GM12872 (cell line): ENCODE measurements around the gene SLC23A2.

Experiments used
- TF ChIP-seq, protein P1 (sequence below): IDR thresholded peaks from 3 replicates; pipeline ENCODE4 v1.5.1; 2011; ENCODE audit warnings: low read depth, mild to moderate bottlenecking, low read length, moderate library complexity; ENCODE audit not compliant: insufficient read depth

SLC23A2 gene

DNA sequence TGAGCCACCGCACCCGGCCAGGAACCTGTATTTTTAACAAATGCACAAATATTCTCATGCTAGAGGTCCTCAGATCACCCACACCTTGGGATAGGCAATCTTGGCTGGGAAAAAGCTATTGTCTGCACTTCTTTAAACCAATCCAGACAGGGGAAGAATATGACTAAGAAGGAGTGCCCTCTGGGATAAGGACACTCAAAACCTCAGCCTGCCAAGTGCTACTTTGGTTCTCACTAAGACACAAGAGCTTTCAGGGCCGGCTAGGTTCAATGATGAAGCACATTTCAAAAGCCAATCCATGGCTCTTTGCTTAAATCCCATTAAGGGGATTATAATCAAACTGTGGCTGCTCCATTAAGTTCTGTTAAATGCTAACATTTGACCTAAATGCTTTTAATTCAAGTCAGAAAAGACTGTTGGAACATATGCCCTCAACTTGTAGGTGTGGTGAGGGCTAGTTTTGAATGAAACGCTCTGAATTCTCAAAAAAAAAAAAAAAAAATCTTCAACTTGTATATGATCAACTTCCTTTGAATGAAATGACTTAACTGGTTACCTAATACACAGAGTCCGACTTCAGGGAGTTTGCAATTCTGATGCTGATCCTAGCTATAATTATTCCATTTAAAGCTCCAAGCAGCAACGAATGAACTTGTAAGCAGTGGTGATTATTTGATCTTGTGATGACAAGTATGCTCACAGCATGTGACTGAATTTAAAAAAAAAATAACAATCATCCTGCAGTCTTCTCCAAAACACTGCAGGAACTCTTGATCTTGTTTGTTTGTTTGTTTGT is 56.6 kb downstream of the SLC23A2 start:
- TF ChIP-seq, protein P1, sequence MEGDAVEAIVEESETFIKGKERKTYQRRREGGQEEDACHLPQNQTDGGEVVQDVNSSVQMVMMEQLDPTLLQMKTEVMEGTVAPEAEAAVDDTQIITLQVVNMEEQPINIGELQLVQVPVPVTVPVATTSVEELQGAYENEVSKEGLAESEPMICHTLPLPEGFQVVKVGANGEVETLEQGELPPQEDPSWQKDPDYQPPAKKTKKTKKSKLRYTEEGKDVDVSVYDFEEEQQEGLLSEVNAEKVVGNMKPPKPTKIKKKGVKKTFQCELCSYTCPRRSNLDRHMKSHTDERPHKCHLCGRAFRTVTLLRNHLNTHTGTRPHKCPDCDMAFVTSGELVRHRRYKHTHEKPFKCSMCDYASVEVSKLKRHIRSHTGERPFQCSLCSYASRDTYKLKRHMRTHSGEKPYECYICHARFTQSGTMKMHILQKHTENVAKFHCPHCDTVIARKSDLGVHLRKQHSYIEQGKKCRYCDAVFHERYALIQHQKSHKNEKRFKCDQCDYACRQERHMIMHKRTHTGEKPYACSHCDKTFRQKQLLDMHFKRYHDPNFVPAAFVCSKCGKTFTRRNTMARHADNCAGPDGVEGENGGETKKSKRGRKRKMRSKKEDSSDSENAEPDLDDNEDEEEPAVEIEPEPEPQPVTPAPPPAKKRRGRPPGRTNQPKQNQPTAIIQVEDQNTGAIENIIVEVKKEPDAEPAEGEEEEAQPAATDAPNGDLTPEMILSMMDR = no peak

DNA sequence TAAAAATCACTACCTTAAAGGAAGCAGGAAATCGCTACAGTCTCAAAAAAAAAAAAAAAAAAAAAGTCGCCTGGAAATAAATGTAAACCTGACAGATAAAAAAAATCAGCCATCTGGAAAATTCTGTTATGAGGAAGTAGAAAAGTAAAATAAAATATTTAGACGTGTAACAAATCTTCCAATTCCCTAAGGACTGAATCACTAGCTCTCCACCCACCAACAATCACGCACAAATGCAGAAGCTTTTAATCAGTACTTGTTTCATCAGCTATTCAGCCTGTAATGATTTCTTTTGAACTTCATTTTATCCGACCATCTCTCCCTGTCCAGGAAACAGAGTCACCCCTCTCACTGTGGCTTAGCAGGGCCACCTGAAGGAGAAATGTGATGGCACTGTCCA is 59.0 kb downstream of the SLC23A2 start:
- TF ChIP-seq, protein P1 = no peak

DNA sequence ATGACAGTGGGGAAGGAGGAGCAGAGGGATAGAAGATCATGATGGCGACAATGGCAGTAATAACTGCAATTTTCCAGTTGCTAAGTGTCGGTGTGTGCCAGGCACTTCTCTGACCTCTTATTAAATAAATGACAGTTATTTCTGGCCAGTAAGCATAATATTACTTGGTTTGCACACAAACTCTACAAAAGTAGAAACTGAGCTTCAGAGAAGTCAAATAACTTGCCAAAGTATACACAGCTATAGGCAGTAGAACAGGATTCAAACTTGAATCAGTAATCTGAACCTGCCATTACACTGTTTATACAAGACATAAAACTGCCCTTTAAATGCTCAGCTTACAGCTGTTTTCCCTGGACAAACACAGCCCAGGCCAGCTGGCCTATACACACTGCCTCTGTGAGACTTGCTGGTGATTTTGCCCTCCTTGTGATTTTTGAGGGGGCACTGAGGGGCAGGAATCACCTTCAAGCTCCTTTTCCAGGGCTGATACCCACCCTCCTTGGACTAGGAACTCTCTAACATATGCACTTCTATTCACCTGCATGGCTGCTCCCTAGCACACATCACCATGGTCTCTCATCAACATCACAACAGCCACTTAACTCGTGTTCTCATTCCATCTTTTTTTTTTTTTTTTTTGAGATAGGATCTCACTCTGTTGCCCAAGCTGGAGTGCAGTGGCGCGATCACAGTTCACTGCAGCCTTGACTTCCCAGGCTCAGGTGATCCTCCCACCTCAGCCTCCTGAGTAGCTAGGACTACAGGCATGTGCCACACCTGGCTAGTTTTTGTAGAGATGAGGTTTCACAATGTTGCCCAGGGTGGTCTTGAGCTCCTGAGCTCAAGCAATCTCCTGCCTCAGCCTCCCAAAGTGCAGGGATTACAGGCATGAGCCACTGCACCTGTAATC is 63.6 kb downstream of the SLC23A2 start:
- TF ChIP-seq, protein P1 = no peak

DNA sequence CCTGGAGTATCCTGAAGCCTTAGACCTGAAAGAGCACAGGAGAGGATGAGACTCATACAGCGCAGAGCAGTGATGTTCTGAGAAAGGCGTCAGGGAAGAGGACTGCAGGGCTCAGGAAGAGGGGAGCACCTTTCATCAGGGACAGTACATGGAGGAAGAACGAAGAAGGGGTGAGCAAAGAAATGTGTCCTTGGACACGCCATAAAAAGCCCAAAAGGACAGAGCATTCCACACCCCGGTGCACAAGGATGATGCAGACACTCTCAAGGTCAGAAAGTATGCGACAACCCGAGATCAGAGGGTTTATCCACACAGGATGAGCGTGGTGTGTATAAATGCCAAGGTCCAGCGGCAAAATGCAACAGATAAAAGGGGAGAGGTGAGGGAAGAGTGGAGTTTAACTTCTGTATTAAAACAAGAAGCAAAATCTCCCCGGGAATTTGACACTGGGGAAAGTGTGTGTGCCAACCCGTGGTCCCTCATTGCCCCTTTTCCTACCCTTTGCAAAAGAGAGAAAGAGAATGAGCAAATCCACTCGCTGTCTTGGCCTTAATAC is 64.4 kb downstream of the SLC23A2 start:
- TF ChIP-seq, protein P1 = no peak

DNA sequence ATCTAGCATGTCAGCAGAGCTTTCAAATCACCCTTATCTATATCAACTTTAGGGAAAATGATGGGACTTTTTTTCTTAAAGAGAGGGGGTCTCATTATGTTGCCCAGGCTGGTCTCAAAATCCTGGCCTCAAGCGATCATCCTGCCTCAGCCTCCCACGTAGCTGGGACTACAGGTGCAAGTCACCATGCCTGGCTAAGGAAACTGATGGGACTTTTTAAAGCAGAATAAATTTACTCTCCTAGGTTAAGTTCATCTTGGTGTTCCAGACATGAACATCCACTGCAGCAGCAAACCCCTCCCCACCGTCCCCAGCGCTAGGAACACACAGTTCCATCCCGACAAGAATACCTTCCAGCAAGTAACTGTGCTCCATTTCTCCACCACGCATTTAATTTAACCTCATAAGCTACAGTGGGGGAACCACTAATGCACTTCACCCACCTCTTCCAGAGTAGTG is 64.9 kb downstream of the SLC23A2 start:
- TF ChIP-seq, protein P1 = no peak

DNA sequence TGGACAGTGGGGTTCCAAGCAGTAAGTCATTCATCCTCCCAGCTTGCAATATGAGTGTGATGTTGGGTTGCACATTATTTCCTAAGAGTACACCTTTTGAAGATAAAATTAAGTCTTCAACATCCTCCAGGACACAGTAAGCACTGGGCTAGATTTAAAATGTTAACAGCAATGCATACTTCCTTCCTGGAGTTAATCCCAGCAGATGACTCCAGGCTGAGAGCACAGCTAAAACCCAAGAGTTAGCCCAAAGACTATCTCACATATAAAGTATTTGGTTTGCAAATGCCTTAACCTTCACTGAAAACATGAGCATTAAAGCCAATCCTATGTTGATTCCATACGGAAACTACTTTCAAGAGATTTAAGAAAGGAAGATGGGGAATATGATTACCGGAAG is 69.2 kb downstream of the SLC23A2 start:
- TF ChIP-seq, protein P1 = no peak

DNA sequence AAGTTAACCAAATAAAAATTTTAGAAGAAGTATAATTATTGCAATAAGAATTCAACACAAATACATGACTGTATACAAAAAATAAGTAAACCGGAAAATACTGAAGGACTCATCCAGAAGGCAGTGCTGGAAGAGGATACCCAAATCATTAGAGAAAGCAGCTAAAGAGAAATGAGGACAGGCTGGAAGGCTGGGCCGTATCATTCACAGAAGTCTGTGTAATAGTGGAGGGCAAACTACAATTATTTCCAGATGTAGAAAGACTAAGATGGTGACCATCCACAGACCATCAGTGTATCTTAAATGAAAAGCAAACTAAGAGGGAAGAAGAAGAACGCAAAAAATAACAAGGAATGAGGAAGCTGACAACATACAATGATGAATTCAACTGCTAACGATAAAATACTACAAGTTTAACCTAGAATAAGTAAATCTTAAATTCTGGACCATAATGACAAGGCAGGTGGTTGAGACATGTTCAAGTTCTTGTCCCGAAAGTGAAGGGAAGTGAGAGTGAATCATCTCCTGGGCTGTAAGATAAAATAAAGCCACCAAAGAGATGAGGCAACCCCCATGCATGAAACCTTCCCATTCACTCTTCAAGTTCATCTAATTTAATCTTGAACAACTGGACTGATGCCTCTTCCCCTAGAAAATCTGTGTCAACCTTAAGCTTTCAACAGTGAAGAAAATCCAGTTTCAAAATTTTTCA is 71.5 kb downstream of the SLC23A2 start:
- TF ChIP-seq, protein P1 = no peak
